RWPE1 (cell line): Measurements from ENCODE around the gene KCNA3.

ENCODE experiments used
- CTCF ChIA-PET: fragments of 350-600 bp; sonication (Branson Sonifier 250); formaldehyde crosslinking; extraction: SDS; loops from one replicate; lab custom pipeline; 2021; lab: Yijun Ruan, JAX
- POLR2A ChIA-PET: fragments of 400-600 bp; formaldehyde crosslinking; extraction: SDS; loops from one replicate; lab custom pipeline; 2020; ENCODE audit warnings: antibody characterized with exemption; ENCODE audit not compliant: low non-redundant PET; lab: Yijun Ruan, JAX
- DNase-seq: peaks from one replicate; pipeline ENCODE4 v3.0.0; 2012; ENCODE audit warnings: low spot score
- H3K27ac ChIP-seq: fragments of 450-650 bp; 2 replicates; pipeline ENCODE4 v1.5.1; 2017
- CTCF ChIP-seq: fragments of 450-650 bp; conservative IDR thresholded peaks from 2 replicates; pipeline ENCODE4 v1.5.1; 2017; ENCODE audit warnings: low read depth, mild to moderate bottlenecking

KCNA3 gene

DNA sequence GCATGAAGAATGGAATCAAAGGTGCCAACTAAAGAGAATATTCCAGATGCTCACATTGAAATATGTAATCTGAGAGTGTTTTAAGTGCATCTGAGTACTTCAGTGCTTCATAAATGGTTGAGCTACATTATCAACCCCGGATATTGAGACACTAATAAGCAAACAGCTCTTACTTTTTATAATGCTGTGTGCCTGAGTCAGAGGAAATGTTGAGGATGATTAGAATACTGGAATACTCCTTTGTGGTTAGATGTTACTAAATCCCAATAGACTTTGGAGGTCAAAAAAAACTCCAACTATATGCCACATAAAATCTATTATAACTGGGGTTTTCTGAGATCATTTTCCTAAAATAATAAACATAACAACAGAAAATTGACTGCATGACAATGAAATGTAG lies 12.5 kb upstream of the KCNA3 start:
- DNase-seq = no peak
- CTCF ChIA-PET = interaction anchor here (0.5 kb wide), 1 partner anchor 52 kb away, joined by 4 read pairs; no protein-coding TSS in a partner anchor

DNA sequence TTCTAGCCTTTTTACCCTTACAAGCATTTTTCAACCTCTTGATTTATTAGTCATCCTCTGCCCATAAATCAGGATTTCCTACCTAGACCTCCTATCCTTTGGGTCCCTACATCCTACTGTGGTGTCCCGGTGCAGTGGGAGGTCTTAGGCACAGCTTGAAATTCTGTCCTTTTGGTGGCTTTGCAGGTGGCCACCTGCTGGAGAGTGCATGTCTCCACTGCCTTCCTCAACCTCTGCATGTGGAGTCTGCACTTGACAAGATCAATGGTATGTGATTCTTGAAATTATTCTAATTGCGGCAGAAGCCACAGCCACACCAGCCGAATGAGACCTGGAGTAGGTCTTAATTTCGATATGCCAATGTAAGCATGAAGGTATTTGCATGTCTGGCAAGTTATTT lies 11.4 kb upstream of the KCNA3 start:
- no peak overlapping the region for H3K27ac ChIP-seq
- CTCF ChIA-PET = interaction anchor here (0.5 kb wide), 2 partner anchors 22 to 30 kb away, joined by 3 to 4 read pairs; no protein-coding TSS in a partner anchor
- no peak for DNase-seq
- no peak for TF ChIP-seq CTCF
- POLR2A ChIA-PET = no interaction called here

More for the DNA sequence above, 12.5 kb upstream of the KCNA3 start:
- no peak overlapping the region for H3K27ac ChIP-seq
- POLR2A ChIA-PET = no interaction called here
- TF ChIP-seq CTCF = no peak

GRCh38 chr1:110684491-110684890 lies 9.8 kb upstream of the KCNA3 start:
- H3K27ac ChIP-seq = no peak overlapping the region
- TF ChIP-seq CTCF = no peak
- CTCF ChIA-PET = no interaction called here
- POLR2A ChIA-PET = no interaction called here
- no peak for DNase-seq

DNA sequence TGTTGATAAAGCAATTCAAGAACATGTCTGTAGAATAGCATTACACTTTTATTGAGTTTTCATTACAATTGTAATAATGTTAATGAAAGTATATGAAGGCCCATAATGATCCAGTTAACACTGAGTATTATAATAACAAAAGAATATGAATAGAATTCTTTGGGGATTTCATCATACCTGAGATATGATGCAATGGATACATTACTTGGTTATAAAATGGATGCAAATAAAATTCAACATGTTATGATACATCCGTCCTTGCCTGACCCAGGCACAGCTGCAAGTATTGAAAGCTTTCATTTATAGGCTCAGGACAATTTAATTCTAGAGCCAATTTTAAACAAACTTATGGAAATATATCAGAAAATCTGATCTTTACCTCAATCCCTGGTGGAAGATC lies 8.2 kb upstream of the KCNA3 start:
- POLR2A ChIA-PET = no interaction called here

GRCh38 chr1:110680036-110680735 lies 5.4 kb upstream of the KCNA3 start:
- ChIA-PET CTCF (interaction anchor here (0.6 kb wide), 1 partner anchor 50 kb away, joined by 5 read pairs; no protein-coding TSS in a partner anchor), POLR2A (no interaction called here)
- no peak overlapping the region for H3K27ac ChIP-seq
- DNase-seq = no peak
- no peak for TF ChIP-seq CTCF

More for the DNA sequence above, 8.2 kb upstream of the KCNA3 start:
- no peak for DNase-seq
- CTCF ChIA-PET = interaction anchor here (0.6 kb wide), 1 partner anchor 78 kb away, joined by 3 read pairs; no protein-coding TSS in a partner anchor
- no peak overlapping the region for H3K27ac ChIP-seq
- no peak for TF ChIP-seq CTCF

GRCh38 chr1:110677526-110677925 lies 2.8 kb upstream of the KCNA3 start:
- ChIA-PET POLR2A (no interaction called here), CTCF (no interaction called here)
- no peak for DNase-seq

More at GRCh38 chr1:110677526-110677925, 2.8 kb upstream of the KCNA3 start:
- H3K27ac ChIP-seq = no peak overlapping the region
- no peak for TF ChIP-seq CTCF
